HG03460 (cell line): ENCODE results near the gene MAD2L2.
A peak's percentile ranks its signal among the peaks of the same experiment; 100 is the strongest.

ENCODE experiments used
- ATAC-seq: cut with Tn5 transposase; IDR thresholded peaks from one replicate; pipeline ENCODE4 v1.9.1; 2021; ENCODE audit not compliant: unreplicated experiment

Gene MAD2L2

DNA sequence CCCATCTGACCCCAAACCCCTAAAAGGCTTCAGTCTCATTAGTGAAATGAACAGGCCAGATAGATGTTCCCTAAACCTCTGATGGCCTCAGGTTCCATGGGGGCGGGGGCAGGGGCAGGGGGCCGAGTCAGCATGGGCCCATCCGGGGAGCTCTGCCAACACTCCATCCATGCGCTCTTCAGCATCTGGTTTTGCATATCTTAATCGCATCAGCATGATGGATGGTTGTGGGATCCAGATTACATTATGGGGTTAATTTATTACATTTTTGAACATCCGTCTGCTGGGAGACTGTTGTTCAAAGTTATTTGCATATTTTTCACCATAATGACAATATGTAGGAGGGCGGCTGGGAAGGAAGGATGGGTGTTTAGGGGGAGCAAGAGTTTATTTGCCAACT lies 3.1 kb upstream of the MAD2L2 start:
- no peak for ATAC-seq

DNA sequence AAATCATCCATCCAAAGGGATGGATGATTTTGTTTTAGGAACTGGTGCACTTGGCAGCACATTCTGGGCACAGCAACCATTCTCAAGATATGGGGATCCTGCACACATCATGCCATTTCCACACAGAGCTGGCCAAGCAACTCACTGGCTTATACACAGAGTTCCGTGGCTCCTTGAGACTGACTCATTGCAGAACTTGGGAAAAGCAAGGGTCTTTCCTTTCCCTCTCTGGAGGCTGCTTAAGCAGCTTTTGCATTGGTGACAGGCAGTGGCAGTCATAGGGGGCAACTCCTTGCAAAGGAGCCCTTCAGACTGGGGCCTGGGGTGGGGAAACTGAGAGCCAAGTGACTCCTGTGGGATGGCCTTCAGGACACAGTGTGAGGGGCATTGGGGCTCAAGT lies 1.9 kb upstream of the MAD2L2 start:
- ATAC-seq: no peak

DNA sequence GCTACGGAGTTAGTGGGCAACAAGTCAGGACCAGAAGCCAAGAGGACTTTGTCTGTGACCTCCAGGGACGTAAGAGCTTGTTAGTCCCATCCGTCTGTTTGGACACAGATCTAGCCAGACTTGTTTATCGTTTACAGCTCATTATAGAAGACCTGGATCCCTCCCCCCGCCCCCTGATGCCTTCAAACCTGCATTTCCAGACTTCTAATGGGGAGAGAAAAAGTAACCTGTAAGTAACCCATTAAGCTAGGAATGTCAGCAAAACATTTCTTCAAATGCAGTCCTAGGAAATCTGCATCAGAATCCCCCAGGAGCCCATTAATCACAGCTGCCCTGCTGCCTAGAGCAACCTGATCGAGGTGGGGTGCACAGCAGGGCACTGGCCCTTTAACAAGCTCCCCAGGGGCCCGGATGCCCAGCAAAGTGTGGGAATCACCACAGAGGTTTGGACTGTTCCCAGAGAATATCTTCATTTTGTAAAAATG lies 1.4 kb upstream of the MAD2L2 start:
- ATAC-seq: no peak

DNA sequence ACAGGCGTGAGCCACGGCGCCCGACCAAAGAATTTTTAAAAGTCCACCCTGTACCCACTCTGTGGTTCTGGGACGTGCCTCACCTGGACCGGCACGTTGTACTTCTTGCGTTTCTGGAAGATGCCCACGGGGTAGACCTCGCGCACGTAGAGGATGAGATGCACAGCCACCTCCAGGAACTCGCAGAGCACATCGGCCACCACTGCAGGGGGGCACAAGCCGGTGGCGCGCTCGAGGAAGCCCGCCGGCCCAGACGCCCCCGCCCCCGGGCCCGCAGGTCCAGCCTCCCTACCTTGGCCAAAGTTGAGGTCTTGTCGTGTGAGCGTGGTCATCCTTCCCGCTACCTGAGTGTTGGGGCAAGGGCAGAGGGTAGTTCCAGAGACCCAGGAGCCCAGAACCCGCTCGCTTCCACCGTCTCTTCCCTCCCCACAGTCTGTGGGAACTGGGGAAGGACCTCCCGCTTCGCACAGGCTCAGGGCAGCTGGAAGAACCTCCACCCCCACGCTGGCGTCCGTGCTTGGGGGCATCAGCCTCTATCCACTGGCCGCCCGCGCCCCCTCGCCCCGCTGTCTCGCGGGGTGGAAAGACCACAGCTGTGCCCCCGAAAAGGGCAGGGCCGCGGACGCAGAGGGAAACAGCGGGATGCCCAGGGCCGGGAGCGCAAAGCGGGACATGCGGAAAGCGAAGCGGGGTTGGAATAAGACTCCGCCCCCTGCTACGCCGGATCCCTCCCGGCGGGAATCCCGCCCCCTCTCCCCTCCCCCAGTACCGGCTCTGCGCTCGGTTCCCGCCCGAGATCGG lies 478 bp downstream of the MAD2L2 start:
- peak; percentile 21 for ATAC-seq

DNA sequence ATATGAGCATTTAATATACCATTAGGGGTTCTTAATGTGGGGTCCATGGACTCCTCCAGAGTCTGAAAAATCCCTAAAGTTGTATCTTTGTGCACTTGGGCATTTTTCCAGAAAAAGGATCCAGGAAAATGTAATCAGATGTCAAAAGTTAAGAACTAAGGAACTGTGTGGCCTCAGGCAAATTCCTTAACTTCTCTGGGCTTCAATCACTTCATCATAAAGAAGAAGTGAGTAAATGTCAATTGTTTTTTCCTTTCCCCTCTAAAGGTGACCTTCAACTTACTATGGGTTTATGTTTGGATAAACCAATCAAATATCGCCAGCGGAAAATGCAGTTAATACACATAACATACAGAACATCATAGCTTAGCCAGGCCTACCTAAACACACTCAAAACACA lies 2.5 kb downstream of the MAD2L2 start:
- no peak for ATAC-seq

DNA sequence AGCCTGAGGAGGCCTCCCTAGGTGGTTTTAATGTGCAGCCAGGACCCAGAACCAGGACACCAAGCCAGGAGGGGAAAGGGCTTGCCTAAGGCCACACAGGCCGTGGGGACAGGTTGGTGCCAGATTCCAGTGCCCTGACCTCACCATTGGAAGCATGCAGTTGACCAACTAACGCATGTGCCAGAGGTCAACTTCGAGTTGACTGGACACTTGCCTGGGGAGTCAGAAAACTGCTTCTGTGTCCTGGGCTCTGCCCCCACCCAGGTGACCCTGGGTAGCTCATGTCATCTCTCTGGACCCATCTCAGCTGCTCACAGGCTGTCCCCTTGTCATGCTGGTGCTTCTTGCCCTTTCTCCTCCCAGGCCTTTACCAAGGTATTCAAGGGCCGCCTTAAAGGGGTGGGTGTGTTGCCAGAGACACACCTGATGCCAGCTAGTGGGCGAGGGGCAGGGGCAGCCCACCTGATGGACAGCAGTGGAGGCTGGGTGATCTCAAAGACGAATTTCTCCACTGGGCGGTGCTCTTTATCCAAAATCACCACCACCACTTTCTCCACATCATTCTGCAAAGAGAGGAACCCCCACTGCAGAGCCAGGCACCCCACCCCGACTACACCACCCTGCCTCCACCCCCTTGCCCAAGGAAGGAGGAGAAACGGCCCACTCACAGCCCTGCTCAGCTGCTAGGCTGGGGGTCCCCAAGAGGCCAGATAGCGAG lies 4.4 kb downstream of the MAD2L2 start:
- ATAC-seq: no peak

DNA sequence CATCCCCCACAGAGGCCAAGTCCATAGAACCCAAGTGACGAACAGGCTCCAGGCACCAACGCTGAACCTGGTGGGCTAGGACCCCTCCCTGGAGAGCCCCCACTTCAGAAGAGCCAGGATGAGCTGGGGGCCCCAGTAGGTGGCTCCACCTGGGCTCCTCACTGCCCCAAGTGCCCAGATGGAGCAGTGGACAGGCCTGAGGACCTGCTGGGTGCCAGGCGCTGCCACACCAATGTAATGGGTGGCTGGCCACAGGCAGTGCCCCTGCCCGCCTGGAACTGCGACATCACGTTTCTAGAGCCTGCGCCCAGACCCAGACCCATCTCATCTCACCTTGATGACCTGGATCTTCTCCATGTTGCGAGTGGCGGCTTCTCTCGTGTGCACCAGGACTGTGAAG lies 5.6 kb downstream of the MAD2L2 start:
- ATAC-seq: no peak

DNA sequence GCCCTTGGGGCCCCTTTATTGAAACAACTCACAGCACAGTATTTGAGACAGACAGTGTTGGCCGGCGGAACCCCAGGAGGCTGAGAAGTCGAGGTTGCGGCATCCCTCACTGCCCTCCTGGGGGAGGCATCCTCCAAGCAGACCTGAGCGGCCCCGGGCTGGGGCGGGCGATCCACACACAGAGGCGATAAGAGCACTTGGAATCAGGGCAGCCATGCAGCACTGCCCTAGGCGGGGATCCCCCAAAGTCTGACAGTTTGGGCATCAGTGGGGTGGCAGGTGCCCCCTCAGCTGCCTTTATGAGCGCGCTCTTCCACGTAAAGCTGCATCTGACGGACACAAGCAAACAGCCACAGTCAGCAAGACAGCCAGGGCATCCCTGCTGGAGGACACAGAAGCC lies 6.5 kb downstream of the MAD2L2 start:
- no peak for ATAC-seq

DNA sequence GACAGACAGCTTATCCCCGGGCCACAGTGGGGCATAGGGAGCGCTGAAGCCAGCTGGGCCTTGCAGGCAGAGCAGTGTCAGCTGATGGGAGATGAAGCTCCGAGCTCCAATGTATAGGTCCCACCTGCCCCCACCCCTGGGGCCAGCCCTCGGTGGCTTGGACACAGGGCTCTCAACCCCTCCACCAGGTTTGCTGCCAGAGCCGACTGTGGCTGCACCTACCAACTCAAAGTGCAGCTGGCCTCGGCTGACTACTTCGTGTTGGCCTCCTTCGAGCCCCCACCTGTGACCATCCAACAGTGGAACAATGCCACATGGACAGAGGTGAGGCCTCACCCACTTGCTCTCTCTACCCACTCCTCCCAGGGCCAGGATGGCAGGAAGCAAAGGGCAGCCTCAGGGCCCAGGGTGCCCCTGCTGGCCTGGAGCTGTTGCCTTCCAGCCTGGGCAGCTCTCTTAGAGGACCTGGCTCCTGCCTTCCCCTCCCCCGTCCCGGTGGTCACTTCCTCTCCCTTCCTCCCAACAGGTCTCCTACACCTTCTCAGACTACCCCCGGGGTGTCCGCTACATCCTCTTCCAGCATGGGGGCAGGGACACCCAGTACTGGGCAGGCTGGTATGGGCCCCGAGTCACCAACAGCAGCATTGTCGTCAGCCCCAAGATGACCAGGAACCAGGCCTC lies 7.7 kb downstream of the MAD2L2 start:
- ATAC-seq: no peak

DNA sequence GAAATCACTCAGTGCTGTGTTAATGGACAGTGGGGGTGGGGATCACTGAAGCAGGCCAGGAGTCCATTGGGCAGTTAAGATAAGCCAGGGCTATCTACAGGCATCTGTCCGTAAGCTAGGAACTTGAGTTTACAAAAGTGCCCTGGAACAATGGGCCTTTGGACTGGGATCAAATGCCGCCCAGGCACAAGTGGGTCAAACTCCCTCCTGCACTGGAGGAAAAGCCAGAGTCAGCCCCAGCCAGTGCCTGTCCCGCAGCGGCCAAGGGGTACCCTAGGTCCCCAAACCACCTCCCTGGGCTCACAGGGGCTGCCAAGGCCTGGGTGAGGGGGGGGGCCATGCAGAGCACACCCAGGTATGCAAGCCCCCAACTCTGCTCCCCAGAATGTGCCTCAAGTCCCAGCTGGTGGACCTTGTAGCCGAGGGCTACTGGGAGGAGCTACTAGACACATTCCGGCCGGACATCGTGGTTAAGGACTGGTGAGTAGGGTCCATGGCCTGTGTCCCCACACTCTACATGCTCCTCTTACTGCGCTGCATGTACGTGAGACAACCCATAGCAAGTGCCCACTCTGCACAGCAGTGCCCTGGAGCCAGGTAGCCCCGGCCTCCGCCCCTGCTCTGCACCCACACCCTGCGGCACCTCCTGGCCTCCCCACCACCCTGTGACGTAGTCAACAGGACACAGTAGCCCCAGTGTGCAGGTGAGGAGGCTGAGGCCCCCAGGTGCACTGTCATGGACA lies 9.2 kb downstream of the MAD2L2 start:
- no peak for ATAC-seq

DNA sequence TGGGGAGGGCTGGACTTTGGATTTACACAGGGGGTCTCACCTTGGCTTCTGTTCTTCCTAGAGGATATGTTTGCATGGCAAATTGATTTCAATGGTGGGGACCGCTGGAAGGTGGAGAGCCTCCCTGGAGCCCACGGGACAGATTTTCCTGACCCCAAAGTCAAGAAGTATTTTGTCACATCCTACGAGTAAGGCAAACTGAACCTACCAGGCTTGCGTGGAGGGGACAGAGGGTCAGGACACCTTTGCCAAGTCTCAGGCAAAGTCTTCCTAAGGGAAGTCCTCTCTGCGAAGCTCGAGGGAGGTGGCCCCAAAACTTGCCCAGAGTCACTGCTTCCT lies 9.8 kb downstream of the MAD2L2 start:
- no peak for ATAC-seq

DNA sequence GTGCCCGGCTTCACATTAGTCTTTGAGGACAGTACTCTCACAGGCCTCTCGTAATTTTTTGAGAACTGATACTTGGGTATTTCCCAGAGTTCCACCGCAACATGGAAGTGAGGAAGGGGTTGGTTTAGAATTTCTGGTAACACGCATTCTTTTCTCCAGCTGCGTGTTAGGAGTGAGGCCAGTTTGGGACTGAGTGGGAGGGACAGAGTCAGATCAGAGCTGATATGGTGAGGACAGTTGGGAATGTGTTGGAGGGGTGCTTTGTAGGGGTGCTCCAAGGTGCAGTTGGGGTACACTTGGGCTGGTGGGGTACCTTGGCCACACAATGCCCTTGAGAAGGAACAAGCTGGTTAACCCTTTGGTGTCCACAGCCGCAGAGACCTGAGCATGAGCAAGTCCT lies 10.2 kb downstream of the MAD2L2 start:
- ATAC-seq: no peak

DNA sequence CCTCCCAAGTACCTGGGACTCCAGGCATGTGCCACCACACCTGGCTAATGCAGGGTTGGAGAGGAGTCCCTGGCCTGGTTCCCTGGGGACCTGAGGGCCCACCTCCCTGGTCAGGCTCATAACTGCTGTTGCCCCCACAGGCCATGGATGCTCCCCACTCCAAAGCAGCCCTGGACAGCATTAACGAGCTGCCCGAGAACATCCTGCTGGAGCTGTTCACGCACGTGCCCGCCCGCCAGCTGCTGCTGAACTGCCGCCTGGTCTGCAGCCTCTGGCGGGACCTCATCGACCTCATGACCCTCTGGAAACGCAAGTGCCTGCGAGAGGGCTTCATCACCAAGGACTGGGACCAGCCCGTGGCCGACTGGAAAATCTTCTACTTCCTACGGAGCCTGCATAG lies 12.4 kb downstream of the MAD2L2 start:
- ATAC-seq: no peak

DNA sequence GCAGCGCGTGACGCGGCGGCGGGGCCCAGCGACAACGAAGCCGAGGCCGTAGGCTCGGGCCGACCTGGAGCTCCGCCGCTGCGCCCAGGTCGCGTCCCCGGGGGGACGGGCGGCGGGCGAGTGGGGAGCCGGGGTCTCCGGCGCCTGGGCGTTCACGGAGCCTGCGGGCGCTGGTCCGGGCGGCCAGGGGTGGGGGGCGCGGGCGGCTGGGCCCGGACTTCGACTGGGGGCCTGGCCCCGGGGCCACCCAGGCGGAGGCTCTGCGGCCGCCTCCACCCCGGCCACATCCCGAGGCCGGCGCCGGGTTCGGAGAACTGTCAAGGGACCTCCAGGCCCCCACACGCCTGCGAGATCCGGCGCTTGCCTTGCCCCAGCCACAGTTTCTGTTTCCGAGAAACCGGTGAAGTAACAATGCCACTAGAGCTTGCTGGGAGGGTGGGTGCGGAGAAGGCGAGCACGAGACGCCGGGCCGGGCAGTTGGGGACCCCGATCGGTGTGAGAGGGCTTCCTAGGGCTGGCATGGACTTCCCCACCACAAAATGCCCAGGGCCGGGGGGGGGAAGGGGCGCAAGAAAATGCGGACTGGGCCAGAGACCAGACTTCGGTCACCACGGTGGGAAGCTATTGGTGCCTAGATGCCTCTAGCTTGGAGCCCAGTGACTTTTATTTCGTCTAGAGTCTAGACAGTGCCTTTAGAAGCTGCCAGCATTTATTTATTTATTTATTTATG lies 16.4 kb downstream of the MAD2L2 start:
- ATAC-seq: peak; percentile 39

DNA sequence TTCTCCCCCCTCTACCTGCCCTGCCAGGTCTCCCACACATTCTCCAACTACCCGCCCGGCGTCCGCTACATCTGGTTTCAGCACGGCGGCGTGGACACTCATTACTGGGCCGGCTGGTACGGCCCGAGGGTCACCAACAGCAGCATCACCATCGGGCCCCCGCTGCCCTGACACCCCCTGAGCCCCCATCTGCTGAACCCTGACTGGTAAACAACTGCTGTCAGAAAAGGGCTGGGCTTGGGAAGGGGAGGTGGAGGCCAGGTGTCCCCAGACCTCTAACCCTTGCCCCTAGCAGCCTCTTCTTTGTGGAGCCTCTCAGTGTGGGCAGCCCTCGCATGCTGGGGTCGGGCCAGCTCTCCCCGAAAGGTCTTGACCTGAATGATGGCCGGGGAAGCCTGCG lies 19.8 kb downstream of the MAD2L2 start:
- ATAC-seq: no peak

DNA sequence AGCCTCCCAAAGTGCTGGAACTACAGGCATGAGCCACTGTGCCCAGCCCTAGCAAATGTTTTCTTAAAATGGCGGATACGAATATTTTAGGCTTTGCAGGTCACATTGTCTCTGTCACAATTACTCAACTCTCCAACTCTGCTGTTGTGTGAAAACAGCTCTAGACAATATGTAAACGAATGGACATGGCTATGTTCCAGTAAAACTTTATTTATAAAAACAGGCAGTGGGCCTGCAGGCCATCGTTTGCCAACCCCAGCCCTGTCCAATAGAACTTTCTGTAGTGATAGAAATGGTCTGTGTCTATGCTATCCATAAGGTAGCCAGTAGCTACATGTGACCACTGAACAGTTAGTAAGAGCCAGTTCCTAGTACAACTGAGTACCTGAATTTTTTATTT lies 21.2 kb downstream of the MAD2L2 start:
- ATAC-seq: no peak

DNA sequence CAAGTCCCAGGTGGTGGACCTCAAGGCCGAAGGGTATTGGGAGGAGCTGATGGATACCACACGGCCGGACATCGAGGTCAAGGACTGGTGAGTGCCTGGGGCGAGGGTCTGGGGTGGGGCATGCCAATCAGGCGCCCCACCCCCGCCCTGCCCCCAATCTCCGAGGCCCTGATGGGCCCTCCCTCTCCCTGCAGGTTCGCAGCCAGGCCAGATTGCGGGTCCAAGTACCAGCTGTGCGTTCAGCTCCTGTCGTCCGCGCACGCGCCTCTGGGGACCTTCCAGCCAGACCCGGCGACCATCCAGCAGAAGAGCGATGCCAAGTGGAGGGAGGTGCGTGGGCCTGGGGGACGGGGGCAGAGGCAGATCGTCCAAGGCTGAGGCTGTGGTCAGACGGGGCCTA lies 22.4 kb downstream of the MAD2L2 start:
- no peak for ATAC-seq

DNA sequence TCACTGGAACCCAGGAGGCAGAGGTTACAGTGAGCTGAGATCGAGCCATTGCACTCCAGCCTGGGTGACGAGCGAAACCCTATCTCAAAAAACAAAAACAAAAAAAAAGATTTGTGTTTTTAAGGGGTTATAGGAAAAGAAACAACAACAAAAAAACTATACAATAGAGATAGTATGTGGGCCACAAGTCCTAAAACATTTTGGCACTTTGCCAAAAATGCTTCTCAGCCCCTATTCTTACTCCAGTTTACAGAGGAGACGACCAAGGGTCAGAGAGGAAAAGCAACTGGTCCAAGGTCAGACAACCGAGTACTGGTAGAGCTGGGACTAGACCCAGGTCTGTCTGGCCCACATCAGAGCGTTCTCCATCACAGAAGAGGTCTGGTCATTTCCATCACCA lies 23.3 kb downstream of the MAD2L2 start:
- no peak for ATAC-seq

DNA sequence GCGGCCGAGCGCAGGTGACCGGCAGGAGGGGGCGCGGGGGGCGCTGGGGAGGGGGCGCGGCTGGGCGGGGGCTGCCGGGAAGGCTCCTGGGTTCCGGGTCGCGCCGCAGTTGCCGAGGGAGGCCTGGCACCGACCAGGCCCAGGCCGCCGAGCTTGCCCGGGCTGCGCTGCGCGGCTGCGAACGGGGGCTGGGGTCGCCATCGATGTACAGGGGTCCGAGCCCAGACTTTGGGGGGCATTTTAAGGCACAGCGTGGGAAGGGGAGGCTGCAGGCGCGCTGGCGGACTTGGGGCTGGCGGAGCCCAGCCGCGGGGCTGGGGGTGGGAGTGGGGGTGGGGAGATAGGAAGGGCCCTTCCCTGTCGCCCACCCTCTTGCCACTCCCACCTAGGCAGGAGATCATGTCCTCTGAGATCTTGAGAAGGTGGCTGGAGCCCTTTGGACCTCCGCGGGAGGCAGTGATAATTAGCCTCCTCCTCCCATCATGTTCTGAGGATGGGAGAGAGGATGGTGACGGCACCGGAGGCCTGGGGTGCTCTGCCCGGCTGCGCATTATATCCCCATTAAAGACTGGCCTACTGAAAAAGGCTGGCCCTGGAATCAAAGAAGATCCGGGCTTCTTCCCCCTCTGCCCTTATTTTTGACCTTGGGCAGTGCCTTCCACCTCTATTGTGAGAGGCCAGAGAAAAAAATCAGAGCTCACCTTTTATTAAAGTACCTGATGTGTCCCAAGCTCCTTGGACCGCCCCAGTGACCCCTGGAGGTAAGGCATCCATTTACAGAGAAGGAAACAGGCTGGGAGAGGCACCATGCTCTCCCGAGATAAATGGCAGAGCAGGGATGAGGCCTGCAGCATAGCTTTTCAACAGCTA lies 25.8 kb downstream of the MAD2L2 start:
- peak; percentile 11 for ATAC-seq
